MCF 10A (cell line): ENCODE results near the gene TBC1D9B. TPM values are rescaled to one million over a fixed set of nuclear protein-coding genes. Genes with fewer than 3 reads are reported as not detected.

Source experiments
- BruUV-seq: library from RNA; stranded (reverse); fragments of 400-500 nt; replicated peaks from 2 replicates; lab custom pipeline; 2021; lab: Mats Ljungman, UMichigan
- CTCF ChIA-PET: fragments of 300-600 bp; sonication (Branson Sonifier 250); formaldehyde crosslinking; extraction: SDS; loops from one replicate; lab custom pipeline; 2021; ENCODE audit warnings: antibody characterized with exemption, inconsistent platforms; lab: Yijun Ruan, JAX
- POLR2A ChIA-PET: fragments of 300-600, 350-650 bp; sonication (Branson Sonifier 250); formaldehyde crosslinking; extraction: SDS; loops from one replicate; lab custom pipeline; 2020; ENCODE audit warnings: antibody characterized with exemption, inconsistent platforms; lab: Yijun Ruan, JAX
- DNase-seq: peaks from one replicate; pipeline ENCODE4 v3.0.0-alpha.2; 2018; ENCODE audit not compliant: unreplicated experiment
- H3K27ac Mint-ChIP-seq: one replicate; pipeline ENCODE4 v1.8.0; 2022; ENCODE audit warnings: mild to moderate bottlenecking, low read depth, mixed read lengths; ENCODE audit not compliant: unreplicated experiment
- H3K27me3 Mint-ChIP-seq: one replicate; pipeline ENCODE4 v1.8.0; 2022; ENCODE audit warnings: mixed read lengths; ENCODE audit not compliant: insufficient read depth, unreplicated experiment
- H3K36me3 Mint-ChIP-seq: one replicate; pipeline ENCODE4 v1.8.0; 2022; ENCODE audit warnings: mild to moderate bottlenecking, moderate library complexity, mixed read lengths; ENCODE audit not compliant: insufficient read depth, unreplicated experiment
- H3K4me1 Mint-ChIP-seq: one replicate; pipeline ENCODE4 v1.8.0; 2022; ENCODE audit warnings: mixed read lengths; ENCODE audit not compliant: insufficient read depth, unreplicated experiment
- H3K4me3 Mint-ChIP-seq: one replicate; pipeline ENCODE4 v1.8.0; 2022; ENCODE audit warnings: mild to moderate bottlenecking, moderate library complexity, mixed read lengths; ENCODE audit not compliant: unreplicated experiment
- H3K9me3 Mint-ChIP-seq: one replicate; pipeline ENCODE4 v1.8.0; 2022; ENCODE audit warnings: mixed read lengths; ENCODE audit not compliant: unreplicated experiment
- intact Hi-C: fragments of 100-400 bp; cut with micrococcal nuclease; formaldehyde crosslinking; loops from 2 replicates; pipeline ENCODE4 v1.14.1; 2022
- total RNA-seq: library from RNA; stranded (reverse); gene quantifications from 2 replicates; pipeline ENCODE4 v1.2.3, GENCODE V29; 2022
- TF ChIP-seq, protein P1 (sequence below): fragments of 200-600 bp; IDR thresholded peaks from one replicate; pipeline ENCODE4 v1.8.0; 2022; ENCODE audit warnings: antibody characterized with exemption, mild to moderate bottlenecking; ENCODE audit not compliant: unreplicated experiment

TBC1D9B gene
- total RNA-seq, 1 experiment from 2014 or later = 162 TPM

DNA sequence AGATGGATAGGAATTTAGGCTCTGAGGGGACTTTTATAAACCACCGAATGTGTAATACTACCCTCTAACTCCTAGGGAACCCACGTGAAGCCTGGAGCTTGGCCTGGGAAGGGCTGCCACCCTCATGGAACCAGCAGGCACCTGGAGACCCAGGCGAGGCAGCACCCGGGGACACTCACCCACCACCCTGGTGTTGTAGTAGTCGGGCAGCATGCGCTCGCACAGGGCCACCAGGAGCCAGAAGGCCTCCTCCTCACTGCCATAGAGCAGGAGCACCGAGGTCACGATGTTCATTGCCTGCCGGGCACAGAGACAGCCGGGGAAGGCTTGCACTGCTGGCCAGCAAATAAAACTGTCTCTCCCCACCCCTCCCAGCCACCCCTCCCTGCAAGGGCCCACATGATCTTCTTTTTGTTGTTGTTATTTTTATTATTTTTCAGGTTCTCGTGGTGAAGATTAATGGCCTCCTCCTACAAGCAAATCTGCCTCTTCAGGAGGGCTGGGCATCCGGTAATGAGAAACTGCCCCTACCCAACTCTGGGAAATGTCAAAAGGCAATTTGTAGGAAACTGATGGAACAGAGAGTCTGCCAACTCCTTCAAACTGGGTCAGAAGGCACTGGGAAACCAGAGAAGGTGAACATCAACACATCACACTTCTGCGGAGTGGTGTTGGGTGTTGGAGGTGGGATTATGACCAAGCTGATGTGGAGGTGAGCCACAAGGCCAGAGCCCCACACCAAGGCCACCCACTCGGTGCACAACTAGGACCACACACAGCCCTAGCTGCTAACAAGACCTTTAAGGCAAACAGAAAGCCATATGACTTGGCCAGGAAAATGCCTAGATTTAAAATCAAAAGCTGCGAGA, 31.7 kb downstream of the TBC1D9B start:
- BruUV-seq = no TSS peak
- TF ChIP-seq, protein P1, sequence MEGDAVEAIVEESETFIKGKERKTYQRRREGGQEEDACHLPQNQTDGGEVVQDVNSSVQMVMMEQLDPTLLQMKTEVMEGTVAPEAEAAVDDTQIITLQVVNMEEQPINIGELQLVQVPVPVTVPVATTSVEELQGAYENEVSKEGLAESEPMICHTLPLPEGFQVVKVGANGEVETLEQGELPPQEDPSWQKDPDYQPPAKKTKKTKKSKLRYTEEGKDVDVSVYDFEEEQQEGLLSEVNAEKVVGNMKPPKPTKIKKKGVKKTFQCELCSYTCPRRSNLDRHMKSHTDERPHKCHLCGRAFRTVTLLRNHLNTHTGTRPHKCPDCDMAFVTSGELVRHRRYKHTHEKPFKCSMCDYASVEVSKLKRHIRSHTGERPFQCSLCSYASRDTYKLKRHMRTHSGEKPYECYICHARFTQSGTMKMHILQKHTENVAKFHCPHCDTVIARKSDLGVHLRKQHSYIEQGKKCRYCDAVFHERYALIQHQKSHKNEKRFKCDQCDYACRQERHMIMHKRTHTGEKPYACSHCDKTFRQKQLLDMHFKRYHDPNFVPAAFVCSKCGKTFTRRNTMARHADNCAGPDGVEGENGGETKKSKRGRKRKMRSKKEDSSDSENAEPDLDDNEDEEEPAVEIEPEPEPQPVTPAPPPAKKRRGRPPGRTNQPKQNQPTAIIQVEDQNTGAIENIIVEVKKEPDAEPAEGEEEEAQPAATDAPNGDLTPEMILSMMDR = no peak
- no peak for DNase-seq
- Mint-ChIP-seq H3K36me3 (peaks cover 61% of the 10 kb centered on the region), H3K27me3 (no peaks in the 10 kb centered on the region), H3K27ac (no peak overlapping the region), H3K4me1 (no peaks in the 10 kb centered on the region), H3K4me3 (no peak overlapping the region), H3K9me3 (no peaks in the 10 kb centered on the region)
- CTCF ChIA-PET = interaction anchor here (0.5 to 0.8 kb wide), 3 partner anchors 8 to 31 kb away, joined by 3 read pairs; no protein-coding TSS in a partner anchor
- POLR2A ChIA-PET = interaction anchor here (0.6 to 1.2 kb wide), 3 partner anchors 9 to 32 kb away, joined by 3 read pairs; no protein-coding TSS in a partner anchor
- intact Hi-C loops = no loop called here

DNA sequence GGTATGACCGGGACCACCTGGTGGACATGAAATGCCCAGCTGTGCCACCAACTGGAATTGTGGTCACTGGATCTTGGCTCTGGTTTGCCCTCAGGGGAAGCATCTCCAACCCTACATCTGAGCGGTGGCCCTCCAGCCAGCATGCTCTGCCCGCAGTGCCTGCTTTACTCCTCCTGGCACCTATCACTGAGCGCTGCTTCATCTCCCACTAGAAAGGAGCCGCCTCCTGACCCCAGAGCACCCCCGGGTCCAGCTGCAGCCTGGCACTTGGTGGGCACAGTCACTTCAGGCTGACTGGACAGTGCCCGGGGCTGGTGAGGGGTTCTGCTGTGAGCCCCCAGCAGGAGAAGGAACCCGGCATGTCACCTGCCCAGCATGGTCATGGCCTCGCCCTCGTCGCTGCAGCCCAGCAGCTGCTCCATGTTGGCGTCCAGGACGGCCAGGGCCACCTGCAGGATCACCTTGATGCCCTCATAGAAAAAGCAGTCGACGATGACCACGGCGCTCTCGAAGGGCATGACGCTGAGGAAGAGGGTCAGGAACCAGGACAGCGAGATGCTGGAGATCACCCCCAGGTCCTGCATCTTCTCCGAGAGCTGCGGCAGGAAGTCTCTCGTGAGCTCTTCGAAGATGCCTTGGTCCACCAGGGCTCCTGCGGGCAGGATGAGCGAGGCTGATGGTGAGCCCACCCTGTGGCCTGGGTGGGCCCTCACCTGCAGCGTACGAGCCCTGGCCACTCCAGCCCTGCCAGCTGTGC, 33.0 kb downstream of the TBC1D9B start:
- Mint-ChIP-seq H3K9me3 (no peaks in the 10 kb centered on the region), H3K36me3 (peaks cover 73% of the 10 kb centered on the region), H3K27me3 (no peaks in the 10 kb centered on the region), H3K4me1 (no peaks in the 10 kb centered on the region), H3K27ac (no peak overlapping the region), H3K4me3 (no peak overlapping the region)
- BruUV-seq = no TSS peak
- intact Hi-C loops = no loop called here
- TF ChIP-seq, protein P1 = no peak
- no peak for DNase-seq
- ChIA-PET CTCF (interaction anchor here (1.1 kb wide), 1 partner anchor 40 kb away, joined by 3 read pairs; no protein-coding TSS in a partner anchor), POLR2A (no interaction called here)

DNA sequence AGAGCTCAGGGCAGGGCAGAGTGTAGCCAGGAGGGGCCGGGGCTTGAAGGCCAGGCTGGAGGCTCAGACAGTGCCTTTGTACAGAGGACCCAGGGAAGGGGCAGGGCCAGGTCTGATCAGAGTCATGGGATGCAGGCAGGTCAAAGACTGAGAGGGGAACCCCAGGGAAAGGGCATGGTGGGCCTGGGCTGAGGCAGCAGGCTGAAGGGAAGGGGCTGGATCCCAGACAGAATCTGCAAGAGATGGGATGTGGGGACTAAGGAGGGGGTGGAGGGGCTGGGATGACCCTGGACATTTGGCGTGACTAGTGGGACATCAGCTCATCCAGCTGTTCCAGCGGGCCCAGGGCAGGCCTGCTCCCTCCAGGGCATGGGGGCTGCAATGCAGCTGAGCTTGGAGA, 33.6 kb downstream of the TBC1D9B start:
- TF ChIP-seq, protein P1 = no peak
- CTCF ChIA-PET = interaction anchor here (1.1 to 1.8 kb wide), 2 partner anchors 8 to 40 kb away, joined by 3 to 11 read pairs; no protein-coding TSS in a partner anchor
- Mint-ChIP-seq H3K27ac (no peak overlapping the region), H3K4me1 (no peaks in the 10 kb centered on the region), H3K27me3 (no peaks in the 10 kb centered on the region), H3K4me3 (no peak overlapping the region), H3K9me3 (no peaks in the 10 kb centered on the region), H3K36me3 (peaks cover 73% of the 10 kb centered on the region)
- POLR2A ChIA-PET = no interaction called here
- no TSS peak for BruUV-seq
- DNase-seq = no peak
- intact Hi-C loops = no loop called here
